Neural crest cell (in vitro differentiated cells): ENCODE data around the gene POU2F1. TPM values are rescaled to one million over a fixed set of nuclear protein-coding genes. Genes with fewer than 3 reads are reported as not detected.

Source experiments
- DNase-seq: peaks from one replicate; pipeline ENCODE4 v3.0.0; 2021; ENCODE audit warnings: low read depth, mixed read lengths, low spot score
- H3K27ac Mint-ChIP-seq: one replicate; pipeline ENCODE4 v1.8.0; 2021; ENCODE audit warnings: mild to moderate bottlenecking, mixed read lengths; ENCODE audit not compliant: unreplicated experiment
- H3K27me3 Mint-ChIP-seq: 2 replicates; pipeline ENCODE4 v1.8.0; 2021; ENCODE audit warnings: low read depth, mild to moderate bottlenecking, mixed read lengths
- H3K36me3 Mint-ChIP-seq: 2 replicates; pipeline ENCODE4 v1.8.0; 2021; ENCODE audit warnings: low read depth, mild to moderate bottlenecking, mixed read lengths
- H3K4me1 Mint-ChIP-seq: 2 replicates; pipeline ENCODE4 v1.8.0; 2021; ENCODE audit warnings: mixed read lengths
- H3K4me3 Mint-ChIP-seq: one replicate; pipeline ENCODE4 v1.8.0; 2021; ENCODE audit warnings: mild to moderate bottlenecking, mixed read lengths
- H3K9me3 Mint-ChIP-seq: 2 replicates; pipeline ENCODE4 v1.8.0; 2021; ENCODE audit warnings: mixed read lengths
- total RNA-seq: library from RNA; stranded (reverse); gene quantifications from 2 replicates; pipeline ENCODE4 v1.2.1, GENCODE V29; 2021
- TF ChIP-seq, protein P1 (sequence below): fragments of 200-600 bp; sonication (generic); conservative IDR thresholded peaks from 2 replicates; pipeline ENCODE4 v1.5.0; 2021; ENCODE audit warnings: antibody characterized with exemption, mild to moderate bottlenecking

The POU2F1 gene
- total RNA-seq, 1 donor from 2014 or later = 40.1 TPM

DNA sequence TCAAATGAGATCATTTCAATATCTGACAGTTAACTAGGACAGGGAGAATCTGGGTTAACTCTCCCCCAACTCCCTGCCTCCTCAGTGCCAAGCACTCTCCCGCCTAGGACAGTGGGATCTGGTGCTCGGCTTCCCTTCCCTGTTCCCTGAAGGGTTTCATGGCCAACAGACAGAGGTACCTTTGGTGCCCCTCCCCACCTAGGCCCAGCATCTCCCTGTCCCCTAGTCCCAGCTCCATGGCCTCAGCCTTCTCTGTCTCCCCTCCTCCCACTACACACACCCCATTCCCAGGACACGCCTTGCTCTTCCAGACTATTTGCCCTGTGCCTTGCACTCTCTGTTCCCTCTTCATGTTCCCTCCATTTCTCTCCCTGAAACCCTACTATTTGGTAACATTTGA, 220.5 kb downstream of the POU2F1 start:
- Mint-ChIP-seq H3K4me1 (peaks cover 26% of the 10 kb centered on the region), H3K9me3 (peaks cover 4% of the 10 kb centered on the region), H3K4me3 (no peak overlapping the region), H3K36me3 (peaks cover 5% of the 10 kb centered on the region), H3K27ac (no peak overlapping the region), H3K27me3 (peaks cover 9% of the 10 kb centered on the region)
- no peak for DNase-seq
- TF ChIP-seq, protein P1, sequence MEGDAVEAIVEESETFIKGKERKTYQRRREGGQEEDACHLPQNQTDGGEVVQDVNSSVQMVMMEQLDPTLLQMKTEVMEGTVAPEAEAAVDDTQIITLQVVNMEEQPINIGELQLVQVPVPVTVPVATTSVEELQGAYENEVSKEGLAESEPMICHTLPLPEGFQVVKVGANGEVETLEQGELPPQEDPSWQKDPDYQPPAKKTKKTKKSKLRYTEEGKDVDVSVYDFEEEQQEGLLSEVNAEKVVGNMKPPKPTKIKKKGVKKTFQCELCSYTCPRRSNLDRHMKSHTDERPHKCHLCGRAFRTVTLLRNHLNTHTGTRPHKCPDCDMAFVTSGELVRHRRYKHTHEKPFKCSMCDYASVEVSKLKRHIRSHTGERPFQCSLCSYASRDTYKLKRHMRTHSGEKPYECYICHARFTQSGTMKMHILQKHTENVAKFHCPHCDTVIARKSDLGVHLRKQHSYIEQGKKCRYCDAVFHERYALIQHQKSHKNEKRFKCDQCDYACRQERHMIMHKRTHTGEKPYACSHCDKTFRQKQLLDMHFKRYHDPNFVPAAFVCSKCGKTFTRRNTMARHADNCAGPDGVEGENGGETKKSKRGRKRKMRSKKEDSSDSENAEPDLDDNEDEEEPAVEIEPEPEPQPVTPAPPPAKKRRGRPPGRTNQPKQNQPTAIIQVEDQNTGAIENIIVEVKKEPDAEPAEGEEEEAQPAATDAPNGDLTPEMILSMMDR = no peak

DNA sequence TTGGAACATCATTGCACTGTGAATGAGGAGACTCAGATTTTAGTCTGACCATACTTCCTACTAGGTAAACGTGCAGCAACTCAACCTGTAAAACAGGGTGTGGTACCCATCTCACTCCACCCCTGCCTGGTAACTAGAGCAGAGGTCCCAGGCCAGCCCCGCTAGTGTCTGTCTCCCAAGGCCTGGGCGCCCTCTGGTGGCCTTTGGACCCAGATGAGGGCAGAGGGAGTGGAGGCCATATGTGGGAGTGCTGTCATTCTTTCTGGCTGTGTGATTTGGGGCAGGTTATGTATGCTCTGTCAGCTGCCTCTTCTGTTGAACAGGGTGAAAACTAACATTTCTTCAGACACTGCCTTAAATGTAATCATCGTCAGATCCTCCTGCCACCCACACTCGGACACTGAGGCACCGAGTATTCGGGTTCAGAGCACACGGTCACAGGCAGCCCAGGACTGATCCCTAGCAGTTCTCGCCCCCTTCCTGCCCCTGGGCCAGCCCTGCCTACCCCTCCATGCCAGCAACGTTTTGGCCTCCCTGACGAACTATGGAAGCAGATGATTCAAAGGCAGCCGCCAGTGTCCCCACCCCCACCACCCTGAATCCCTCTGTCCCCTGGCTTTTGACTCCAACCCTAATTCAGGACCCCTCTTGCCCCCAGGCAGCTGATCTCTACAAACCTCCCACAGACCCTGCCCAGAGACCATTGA, 221.6 kb downstream of the POU2F1 start:
- Mint-ChIP-seq H3K27ac (peak overlapping the region; percentile 43), H3K36me3 (no peaks in the 10 kb centered on the region), H3K4me3 (peak overlapping the region; percentile 50), H3K4me1 (peaks cover 26% of the 10 kb centered on the region), H3K9me3 (peaks cover 3% of the 10 kb centered on the region), H3K27me3 (peaks cover 9% of the 10 kb centered on the region)
- TF ChIP-seq, protein P1 = peak; percentile 86
- DNase-seq = peak; percentile 85

DNA sequence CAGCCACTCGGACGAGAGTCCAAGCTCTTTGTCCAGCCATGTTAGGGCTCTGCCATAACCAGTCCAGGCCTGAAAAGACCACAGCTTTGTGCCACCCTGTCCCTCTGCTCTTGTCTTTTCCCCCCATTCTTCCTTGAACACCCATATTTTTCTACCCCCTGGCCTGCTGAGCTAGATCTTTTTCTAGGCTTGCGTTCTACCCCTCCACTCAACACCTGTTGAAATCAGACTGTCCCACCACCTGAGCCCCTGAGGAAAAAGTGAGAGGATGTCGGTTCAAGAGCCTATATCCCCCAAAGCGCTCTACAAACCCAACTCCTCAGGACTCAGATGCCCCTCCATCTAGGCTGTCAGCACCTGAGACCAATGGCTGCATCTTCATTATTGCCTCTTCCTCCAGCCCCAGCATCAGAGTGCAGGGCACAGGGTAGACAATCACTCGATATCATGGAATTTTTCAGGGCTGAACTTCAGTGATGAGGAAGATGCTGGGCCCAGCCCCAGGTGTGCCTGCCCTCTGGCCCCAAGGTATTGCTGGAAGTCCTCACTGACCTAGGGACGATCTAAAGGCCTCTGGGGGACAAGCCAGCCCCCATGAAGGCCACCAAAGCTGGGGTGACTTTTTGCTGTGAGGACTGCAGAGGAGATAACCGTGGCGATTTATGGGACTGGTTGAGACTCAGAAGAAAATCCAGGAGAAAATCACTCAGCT, 222.3 kb downstream of the POU2F1 start:
- Mint-ChIP-seq H3K4me1 (peaks cover 26% of the 10 kb centered on the region), H3K36me3 (no peaks in the 10 kb centered on the region), H3K27me3 (peaks cover 9% of the 10 kb centered on the region), H3K4me3 (no peak overlapping the region), H3K27ac (peak overlapping the region; percentile 85), H3K9me3 (no peaks in the 10 kb centered on the region)
- no peak for DNase-seq
- TF ChIP-seq, protein P1 = no peak

DNA sequence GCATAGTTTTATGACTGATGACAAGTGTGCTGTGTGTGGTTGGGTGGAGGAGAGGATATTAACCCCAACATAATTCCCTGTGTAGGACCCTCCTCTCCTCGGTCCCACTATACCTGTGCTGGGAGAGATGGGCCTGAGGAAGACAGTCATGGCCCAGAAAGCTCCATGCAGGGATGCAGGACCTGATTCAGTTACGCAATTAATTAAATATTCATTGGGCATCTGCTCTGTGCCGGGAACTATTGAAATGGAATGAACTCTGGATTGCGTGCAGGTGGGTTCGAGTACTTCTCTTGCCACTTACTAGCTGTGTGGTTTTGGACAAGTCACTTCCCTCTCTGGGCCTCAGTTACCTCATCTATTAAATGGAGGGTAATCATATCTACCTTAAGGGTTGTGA, 223.1 kb downstream of the POU2F1 start:
- no peak for DNase-seq
- Mint-ChIP-seq H3K27me3 (peaks cover 9% of the 10 kb centered on the region), H3K4me3 (no peak overlapping the region), H3K36me3 (no peaks in the 10 kb centered on the region), H3K9me3 (no peaks in the 10 kb centered on the region), H3K4me1 (peaks cover 25% of the 10 kb centered on the region), H3K27ac (no peak overlapping the region)
- TF ChIP-seq, protein P1 = no peak

GRCh38 chr1:167446966-167447365, 226.3 kb downstream of the POU2F1 start:
- Mint-ChIP-seq H3K9me3 (no peaks in the 10 kb centered on the region), H3K4me1 (peaks cover 10% of the 10 kb centered on the region), H3K36me3 (no peaks in the 10 kb centered on the region), H3K4me3 (no peak overlapping the region), H3K27me3 (no peaks in the 10 kb centered on the region), H3K27ac (no peak overlapping the region)
- TF ChIP-seq, protein P1 = no peak
- DNase-seq = no peak
